GM23338 (cell line): ENCODE results near the gene BORCS8. TPM values are rescaled to one million over a fixed set of nuclear protein-coding genes. Genes with fewer than 3 reads are reported as not detected.

Source experiments
- ATAC-seq: fragments of 200-7000 bp; cut with Tn5 transposase; 3 replicates; pipeline ENCODE4 v1.9.1; 2020
- DNase-seq: peaks from one replicate; pipeline ENCODE4 v3.0.0-alpha.2; 2015; ENCODE audit warnings: low spot score
- H2AFZ ChIP-seq: fragments of 200-600 bp; sonication (generic); 2 replicates; pipeline ENCODE4 v1.8.0; 2016; ENCODE audit warnings: antibody characterized with exemption, mild to moderate bottlenecking, moderate library complexity
- H3F3A ChIP-seq: fragments of 200-600 bp; sonication (generic); replicated peaks from 2 replicates; pipeline ENCODE4 v1.8.0; 2017; ENCODE audit warnings: antibody characterized with exemption, mixed run types, low read depth
- H3K27ac ChIP-seq: fragments of 200-600 bp; sonication (generic); 2 replicates; pipeline ENCODE4 v1.6.1; 2016; ENCODE audit warnings: low read depth
- H3K27me3 ChIP-seq: fragments of 200-600 bp; sonication (generic); 2 replicates; pipeline ENCODE4 v1.8.0; 2016; ENCODE audit warnings: mild to moderate bottlenecking, mixed run types, moderate library complexity; ENCODE audit not compliant: insufficient read depth
- H3K36me3 ChIP-seq: fragments of 200-600 bp; sonication (generic); 2 replicates; pipeline ENCODE4 v1.8.0; 2016; ENCODE audit warnings: mild to moderate bottlenecking; ENCODE audit not compliant: insufficient read depth
- H3K4me1 ChIP-seq: fragments of 200-600 bp; sonication (generic); 2 replicates; pipeline ENCODE4 v1.8.0; 2016; ENCODE audit warnings: mild to moderate bottlenecking, moderate library complexity; ENCODE audit not compliant: insufficient read depth
- H3K4me2 ChIP-seq: fragments of 200-600 bp; sonication (generic); 2 replicates; pipeline ENCODE4 v1.7.1; 2017; ENCODE audit warnings: mixed run types
- H3K4me3 ChIP-seq: fragments of 200-600 bp; sonication (generic); 2 replicates; pipeline ENCODE4 v1.6.1; 2016; ENCODE audit warnings: mixed run types
- H3K79me2 ChIP-seq: fragments of 200-600 bp; sonication (generic); replicated peaks from 2 replicates; pipeline ENCODE4 v1.8.0; 2017; ENCODE audit warnings: mild to moderate bottlenecking; ENCODE audit not compliant: insufficient read depth
- H3K9me2 ChIP-seq: fragments of 200-600 bp; sonication (generic); 2 replicates; pipeline ENCODE4 v1.8.0; 2017; ENCODE audit not compliant: insufficient read depth
- H4K20me1 ChIP-seq: fragments of 200-600 bp; sonication (generic); replicated peaks from 2 replicates; pipeline ENCODE4 v1.8.0; 2017; ENCODE audit warnings: mild to moderate bottlenecking; ENCODE audit not compliant: insufficient read depth
- H3K27ac Mint-ChIP-seq: 2 replicates; pipeline ENCODE4 v1.8.0; 2020; ENCODE audit warnings: inconsistent platforms, mild to moderate bottlenecking, moderate library complexity, mixed read lengths
- H3K27me3 Mint-ChIP-seq: 3 replicates; pipeline ENCODE4 v1.8.0; 2022; ENCODE audit warnings: low read depth, mild to moderate bottlenecking, moderate library complexity, mixed read lengths, inconsistent platforms; ENCODE audit not compliant: insufficient read depth, poor library complexity
- H3K36me3 Mint-ChIP-seq: 3 replicates; pipeline ENCODE4 v1.8.0; 2021; ENCODE audit warnings: low read depth, mild to moderate bottlenecking, inconsistent platforms, moderate library complexity, mixed read lengths
- H3K4me1 Mint-ChIP-seq: 3 replicates; pipeline ENCODE4 v1.8.0; 2020; ENCODE audit warnings: mild to moderate bottlenecking, inconsistent platforms, mixed read lengths
- H3K4me3 Mint-ChIP-seq: 3 replicates; pipeline ENCODE4 v1.8.0; 2021; ENCODE audit warnings: moderate library complexity, mild to moderate bottlenecking, inconsistent platforms, mixed read lengths
- H3K9me3 Mint-ChIP-seq: 3 replicates; pipeline ENCODE4 v1.8.0; 2020; ENCODE audit warnings: moderate library complexity, mild to moderate bottlenecking, inconsistent platforms, mixed read lengths
- CREB1 ChIP-seq: fragments of 250-450 bp; sonication (Bioruptor Pico); IDR thresholded peaks from 2 replicates; pipeline ENCODE4 v1.5.0; 2020; ENCODE audit warnings: low read depth, mild to moderate bottlenecking, moderate library complexity
- EZH2 ChIP-seq: fragments of 200-600 bp; sonication (generic); IDR thresholded peaks from one replicate; pipeline ENCODE4 v1.8.0; 2017; ENCODE audit warnings: antibody characterized with exemption, mild to moderate bottlenecking, low read depth; ENCODE audit not compliant: unreplicated experiment
- JUNB ChIP-seq: IDR thresholded peaks from one replicate; pipeline ENCODE4 v1.6.1; 2016; ENCODE audit warnings: antibody characterized with exemption; ENCODE audit not compliant: unreplicated experiment
- NANOG ChIP-seq: IDR thresholded peaks from 2 replicates; pipeline ENCODE4 v1.6.1; 2016; ENCODE audit warnings: antibody characterized with exemption, borderline replicate concordance
- STAT1 ChIP-seq: IDR thresholded peaks from one replicate; pipeline ENCODE4 v1.6.1; 2016; ENCODE audit warnings: antibody characterized with exemption; ENCODE audit not compliant: unreplicated experiment
- ZNF114 ChIP-seq: fragments of 250-450 bp; sonication (Bioruptor Pico); IDR thresholded peaks from 2 replicates; pipeline ENCODE4 v1.5.0; 2020; ENCODE audit warnings: mild to moderate bottlenecking, moderate library complexity
- ZNF331 ChIP-seq: fragments of 250-450 bp; sonication (Bioruptor Pico); IDR thresholded peaks from 2 replicates; pipeline ENCODE4 v1.5.0; 2020; ENCODE audit warnings: low read depth, mild to moderate bottlenecking, moderate library complexity
- polyA plus RNA-seq: library from polyadenylated mRNA; unstranded; fragments of >200 nt; fragmentation: Nextera tagmentation; extraction: Ambion mirVana; gene quantifications from 2 replicates; pipeline ENCODE4 v1.2.1, GENCODE V29; 2016
- total RNA-seq: library from RNA; depleted of rRNA; stranded (reverse); fragments of >200 nt; shearing (Covaris generic); gene quantifications from 2 replicates; pipeline ENCODE4 v1.2.3, GENCODE V29; 2014
- TF ChIP-seq, protein P1 (sequence below): IDR thresholded peaks from 2 replicates; pipeline ENCODE4 v1.6.1; 2016; ENCODE audit warnings: antibody characterized with exemption
- TF ChIP-seq, protein P2 (sequence below), 2 experiments: fragments of 200-600 bp in 1 of 2; sonication (generic) in 1 of 2; conservative IDR thresholded peaks; 2 replicates each; pipeline versions ENCODE4 v1.5.1 to v1.6.1; 2016 to 2017; ENCODE audit warnings: antibody characterized with exemption in 2 of 2, low read depth in 2 of 2, mild to moderate bottlenecking in 2 of 2, moderate library complexity in 1 of 2
- TF ChIP-seq, protein P3 (sequence below): fragments of 250-450 bp; sonication (Bioruptor Pico); IDR thresholded peaks from 2 replicates; pipeline ENCODE4 v1.5.0; 2020; ENCODE audit warnings: mild to moderate bottlenecking, moderate library complexity
- TF ChIP-seq, protein P4 (sequence below): IDR thresholded peaks from one replicate; pipeline ENCODE4 v1.6.1; 2018; ENCODE audit warnings: antibody characterized with exemption; ENCODE audit not compliant: unreplicated experiment

The BORCS8 gene
- total and polyA plus RNA-seq, 2 experiments from 2014 or later: 15.1 to 18.8 TPM

DNA sequence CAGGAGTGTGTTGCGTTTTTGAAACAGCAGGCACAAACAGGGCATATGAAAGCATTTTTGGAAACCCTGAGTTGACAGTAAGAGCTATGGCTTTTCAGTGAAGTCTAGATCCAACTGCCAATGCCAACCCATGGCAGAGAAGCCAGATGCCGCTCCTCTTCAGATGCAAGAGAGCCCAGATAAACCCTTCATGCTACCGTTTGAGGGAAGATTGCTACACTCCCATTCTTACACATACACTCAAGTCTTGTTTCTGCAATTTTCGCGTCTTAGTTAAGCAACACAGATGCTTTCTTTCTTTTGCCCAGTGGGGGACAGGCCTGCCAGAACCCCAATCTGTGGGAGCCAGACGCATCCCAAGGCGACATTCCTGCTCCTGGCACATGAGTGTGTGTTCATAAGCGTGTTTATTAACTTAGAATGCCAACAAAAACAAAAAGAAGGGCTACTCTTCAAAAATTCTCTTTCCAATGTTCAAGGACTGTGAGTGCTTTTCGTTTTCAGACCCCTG lies 10.4 kb downstream of the BORCS8 start:
- Histone ChIP-seq H3K4me2 (no peak overlapping the region), H2AFZ (no peak overlapping the region), H3K9me2 (no peaks in the 10 kb centered on the region), H3K27ac (no peak overlapping the region), H3K4me1 (no peaks in the 10 kb centered on the region; the same call in 1 of the 2 replicates), H3K27me3 (no peaks in the 10 kb centered on the region), H3K4me3 (no peak overlapping the region), H4K20me1 (peaks cover 4% of the 10 kb centered on the region; the same call in 1 of the 2 replicates), H3K36me3 (no peaks in the 10 kb centered on the region), H3F3A (0 out of 2 replicates have a peak, but pooled peaks cover 7% of the 10 kb centered on the region), H3K79me2 (no peaks in the 10 kb centered on the region)
- ATAC-seq (no peak), DNase-seq (no peak)
- TF ChIP-seq EZH2 (no peak), ZNF331 (CRISPR knock-in tag) (no peak), STAT1 (no peak), JUNB (no peak), CREB1 (no peak), ZNF114 (CRISPR knock-in tag) (no peak), NANOG (no peak)
- TF ChIP-seq, protein P1, sequence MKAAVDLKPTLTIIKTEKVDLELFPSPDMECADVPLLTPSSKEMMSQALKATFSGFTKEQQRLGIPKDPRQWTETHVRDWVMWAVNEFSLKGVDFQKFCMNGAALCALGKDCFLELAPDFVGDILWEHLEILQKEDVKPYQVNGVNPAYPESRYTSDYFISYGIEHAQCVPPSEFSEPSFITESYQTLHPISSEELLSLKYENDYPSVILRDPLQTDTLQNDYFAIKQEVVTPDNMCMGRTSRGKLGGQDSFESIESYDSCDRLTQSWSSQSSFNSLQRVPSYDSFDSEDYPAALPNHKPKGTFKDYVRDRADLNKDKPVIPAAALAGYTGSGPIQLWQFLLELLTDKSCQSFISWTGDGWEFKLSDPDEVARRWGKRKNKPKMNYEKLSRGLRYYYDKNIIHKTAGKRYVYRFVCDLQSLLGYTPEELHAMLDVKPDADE: no peak
- TF ChIP-seq, protein P2, sequence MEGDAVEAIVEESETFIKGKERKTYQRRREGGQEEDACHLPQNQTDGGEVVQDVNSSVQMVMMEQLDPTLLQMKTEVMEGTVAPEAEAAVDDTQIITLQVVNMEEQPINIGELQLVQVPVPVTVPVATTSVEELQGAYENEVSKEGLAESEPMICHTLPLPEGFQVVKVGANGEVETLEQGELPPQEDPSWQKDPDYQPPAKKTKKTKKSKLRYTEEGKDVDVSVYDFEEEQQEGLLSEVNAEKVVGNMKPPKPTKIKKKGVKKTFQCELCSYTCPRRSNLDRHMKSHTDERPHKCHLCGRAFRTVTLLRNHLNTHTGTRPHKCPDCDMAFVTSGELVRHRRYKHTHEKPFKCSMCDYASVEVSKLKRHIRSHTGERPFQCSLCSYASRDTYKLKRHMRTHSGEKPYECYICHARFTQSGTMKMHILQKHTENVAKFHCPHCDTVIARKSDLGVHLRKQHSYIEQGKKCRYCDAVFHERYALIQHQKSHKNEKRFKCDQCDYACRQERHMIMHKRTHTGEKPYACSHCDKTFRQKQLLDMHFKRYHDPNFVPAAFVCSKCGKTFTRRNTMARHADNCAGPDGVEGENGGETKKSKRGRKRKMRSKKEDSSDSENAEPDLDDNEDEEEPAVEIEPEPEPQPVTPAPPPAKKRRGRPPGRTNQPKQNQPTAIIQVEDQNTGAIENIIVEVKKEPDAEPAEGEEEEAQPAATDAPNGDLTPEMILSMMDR (conservative IDR thresholded peaks at IDR 0.05; ENCODE audit: low read depth in 2 of 2): no peak
- TF ChIP-seq, protein P3, sequence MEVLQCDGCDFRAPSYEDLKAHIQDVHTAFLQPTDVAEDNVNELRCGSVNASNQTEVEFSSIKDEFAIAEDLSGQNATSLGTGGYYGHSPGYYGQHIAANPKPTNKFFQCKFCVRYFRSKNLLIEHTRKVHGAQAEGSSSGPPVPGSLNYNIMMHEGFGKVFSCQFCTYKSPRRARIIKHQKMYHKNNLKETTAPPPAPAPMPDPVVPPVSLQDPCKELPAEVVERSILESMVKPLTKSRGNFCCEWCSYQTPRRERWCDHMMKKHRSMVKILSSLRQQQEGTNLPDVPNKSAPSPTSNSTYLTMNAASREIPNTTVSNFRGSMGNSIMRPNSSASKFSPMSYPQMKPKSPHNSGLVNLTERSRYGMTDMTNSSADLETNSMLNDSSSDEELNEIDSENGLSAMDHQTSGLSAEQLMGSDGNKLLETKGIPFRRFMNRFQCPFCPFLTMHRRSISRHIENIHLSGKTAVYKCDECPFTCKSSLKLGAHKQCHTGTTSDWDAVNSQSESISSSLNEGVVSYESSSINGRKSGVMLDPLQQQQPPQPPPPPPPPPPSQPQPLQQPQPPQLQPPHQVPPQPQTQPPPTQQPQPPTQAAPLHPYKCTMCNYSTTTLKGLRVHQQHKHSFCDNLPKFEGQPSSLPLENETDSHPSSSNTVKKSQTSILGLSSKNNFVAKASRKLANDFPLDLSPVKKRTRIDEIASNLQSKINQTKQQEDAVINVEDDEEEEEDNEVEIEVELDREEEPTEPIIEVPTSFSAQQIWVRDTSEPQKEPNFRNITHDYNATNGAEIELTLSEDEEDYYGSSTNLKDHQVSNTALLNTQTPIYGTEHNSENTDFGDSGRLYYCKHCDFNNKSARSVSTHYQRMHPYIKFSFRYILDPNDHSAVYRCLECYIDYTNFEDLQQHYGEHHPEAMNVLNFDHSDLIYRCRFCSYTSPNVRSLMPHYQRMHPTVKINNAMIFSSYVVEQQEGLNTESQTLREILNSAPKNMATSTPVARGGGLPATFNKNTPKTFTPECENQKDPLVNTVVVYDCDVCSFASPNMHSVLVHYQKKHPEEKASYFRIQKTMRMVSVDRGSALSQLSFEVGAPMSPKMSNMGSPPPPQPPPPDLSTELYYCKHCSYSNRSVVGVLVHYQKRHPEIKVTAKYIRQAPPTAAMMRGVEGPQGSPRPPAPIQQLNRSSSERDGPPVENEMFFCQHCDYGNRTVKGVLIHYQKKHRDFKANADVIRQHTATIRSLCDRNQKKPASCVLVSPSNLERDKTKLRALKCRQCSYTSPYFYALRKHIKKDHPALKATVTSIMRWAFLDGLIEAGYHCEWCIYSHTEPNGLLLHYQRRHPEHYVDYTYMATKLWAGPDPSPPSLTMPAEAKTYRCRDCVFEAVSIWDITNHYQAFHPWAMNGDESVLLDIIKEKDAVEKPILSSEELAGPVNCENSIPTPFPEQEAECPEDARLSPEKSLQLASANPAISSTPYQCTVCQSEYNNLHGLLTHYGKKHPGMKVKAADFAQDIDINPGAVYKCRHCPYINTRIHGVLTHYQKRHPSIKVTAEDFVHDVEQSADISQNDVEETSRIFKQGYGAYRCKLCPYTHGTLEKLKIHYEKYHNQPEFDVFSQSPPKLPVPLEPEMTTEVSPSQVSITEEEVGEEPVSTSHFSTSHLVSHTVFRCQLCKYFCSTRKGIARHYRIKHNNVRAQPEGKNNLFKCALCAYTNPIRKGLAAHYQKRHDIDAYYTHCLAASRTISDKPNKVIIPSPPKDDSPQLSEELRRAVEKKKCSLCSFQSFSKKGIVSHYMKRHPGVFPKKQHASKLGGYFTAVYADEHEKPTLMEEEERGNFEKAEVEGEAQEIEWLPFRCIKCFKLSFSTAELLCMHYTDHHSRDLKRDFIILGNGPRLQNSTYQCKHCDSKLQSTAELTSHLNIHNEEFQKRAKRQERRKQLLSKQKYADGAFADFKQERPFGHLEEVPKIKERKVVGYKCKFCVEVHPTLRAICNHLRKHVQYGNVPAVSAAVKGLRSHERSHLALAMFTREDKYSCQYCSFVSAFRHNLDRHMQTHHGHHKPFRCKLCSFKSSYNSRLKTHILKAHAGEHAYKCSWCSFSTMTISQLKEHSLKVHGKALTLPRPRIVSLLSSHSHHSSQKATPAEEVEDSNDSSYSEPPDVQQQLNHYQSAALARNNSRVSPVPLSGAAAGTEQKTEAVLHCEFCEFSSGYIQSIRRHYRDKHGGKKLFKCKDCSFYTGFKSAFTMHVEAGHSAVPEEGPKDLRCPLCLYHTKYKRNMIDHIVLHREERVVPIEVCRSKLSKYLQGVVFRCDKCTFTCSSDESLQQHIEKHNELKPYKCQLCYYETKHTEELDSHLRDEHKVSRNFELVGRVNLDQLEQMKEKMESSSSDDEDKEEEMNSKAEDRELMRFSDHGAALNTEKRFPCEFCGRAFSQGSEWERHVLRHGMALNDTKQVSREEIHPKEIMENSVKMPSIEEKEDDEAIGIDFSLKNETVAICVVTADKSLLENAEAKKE (CRISPR knock-in tag): no peak
- TF ChIP-seq, protein P4, sequence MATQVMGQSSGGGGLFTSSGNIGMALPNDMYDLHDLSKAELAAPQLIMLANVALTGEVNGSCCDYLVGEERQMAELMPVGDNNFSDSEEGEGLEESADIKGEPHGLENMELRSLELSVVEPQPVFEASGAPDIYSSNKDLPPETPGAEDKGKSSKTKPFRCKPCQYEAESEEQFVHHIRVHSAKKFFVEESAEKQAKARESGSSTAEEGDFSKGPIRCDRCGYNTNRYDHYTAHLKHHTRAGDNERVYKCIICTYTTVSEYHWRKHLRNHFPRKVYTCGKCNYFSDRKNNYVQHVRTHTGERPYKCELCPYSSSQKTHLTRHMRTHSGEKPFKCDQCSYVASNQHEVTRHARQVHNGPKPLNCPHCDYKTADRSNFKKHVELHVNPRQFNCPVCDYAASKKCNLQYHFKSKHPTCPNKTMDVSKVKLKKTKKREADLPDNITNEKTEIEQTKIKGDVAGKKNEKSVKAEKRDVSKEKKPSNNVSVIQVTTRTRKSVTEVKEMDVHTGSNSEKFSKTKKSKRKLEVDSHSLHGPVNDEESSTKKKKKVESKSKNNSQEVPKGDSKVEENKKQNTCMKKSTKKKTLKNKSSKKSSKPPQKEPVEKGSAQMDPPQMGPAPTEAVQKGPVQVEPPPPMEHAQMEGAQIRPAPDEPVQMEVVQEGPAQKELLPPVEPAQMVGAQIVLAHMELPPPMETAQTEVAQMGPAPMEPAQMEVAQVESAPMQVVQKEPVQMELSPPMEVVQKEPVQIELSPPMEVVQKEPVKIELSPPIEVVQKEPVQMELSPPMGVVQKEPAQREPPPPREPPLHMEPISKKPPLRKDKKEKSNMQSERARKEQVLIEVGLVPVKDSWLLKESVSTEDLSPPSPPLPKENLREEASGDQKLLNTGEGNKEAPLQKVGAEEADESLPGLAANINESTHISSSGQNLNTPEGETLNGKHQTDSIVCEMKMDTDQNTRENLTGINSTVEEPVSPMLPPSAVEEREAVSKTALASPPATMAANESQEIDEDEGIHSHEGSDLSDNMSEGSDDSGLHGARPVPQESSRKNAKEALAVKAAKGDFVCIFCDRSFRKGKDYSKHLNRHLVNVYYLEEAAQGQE: no peak
- Mint-ChIP-seq H3K27ac (no peak overlapping the region), H3K4me1 (peaks cover 3% of the 10 kb centered on the region; the same call in 2 of the 3 replicates), H3K9me3 (no peaks in the 10 kb centered on the region), H3K36me3 (peaks cover 25% of the 10 kb centered on the region), H3K27me3 (peaks cover 3% of the 10 kb centered on the region), H3K4me3 (no peak overlapping the region)
